ENCODE results near the gene SHOC2. TPM values are rescaled to one million over a fixed set of nuclear protein-coding genes. Genes with fewer than 3 reads are reported as not detected.

SHOC2 gene
- total RNA-seq, 1 experiment from 2014 or later, result 14.3 TPM

DNA sequence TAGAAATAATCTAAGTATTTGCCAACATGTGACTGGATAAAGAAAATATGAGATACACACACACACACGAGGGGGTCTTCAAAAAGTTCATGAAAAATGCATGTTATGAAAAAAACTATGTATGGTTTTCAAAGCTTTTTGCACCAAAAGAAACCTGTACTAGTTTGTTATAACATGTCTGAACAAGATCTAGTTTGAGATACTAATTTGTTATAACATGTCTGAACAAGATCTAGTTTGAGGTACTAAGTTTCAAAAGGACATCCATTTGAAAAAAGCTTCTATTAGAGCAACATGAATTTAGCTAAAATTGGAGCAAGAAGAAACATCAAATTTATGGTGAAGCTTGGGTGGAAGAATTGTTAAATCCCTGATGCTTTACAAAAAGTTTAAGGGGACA is 137.6 kb downstream of the SHOC2 start:
- no TSS peak for BruUV-seq (replicated peaks)

More for the DNA sequence above, 137.6 kb downstream of the SHOC2 start:
- DNase-seq (no peak), ATAC-seq (no peak)
- no peaks in the 10 kb centered on the region for H3K9me3 ChIP-seq (ENCODE audit: low read length)
- H4K20me1 ChIP-seq (ENCODE audit: low read length), result no peaks in the 10 kb centered on the region
- ChIA-PET CTCF (no interaction called here), POLR2A (ENCODE audit: unreplicated experiment) (no interaction called here)
- H3K9ac ChIP-seq (ENCODE audit: low read length), result no peak overlapping the region
- no peaks in the 10 kb centered on the region for H3F3A ChIP-seq (ENCODE audit: low read length, unreplicated experiment)
- H3K27ac ChIP-seq (ENCODE audit: low read length), result no peak overlapping the region
- H2AFZ ChIP-seq (ENCODE audit: low read length), result no peak overlapping the region
- no peak overlapping the region for H3K4me3 ChIP-seq (ENCODE audit: low read length)
- no peaks in the 10 kb centered on the region for H3K27me3 ChIP-seq (ENCODE audit: low read length)
- no peaks in the 10 kb centered on the region for H3K9me2 ChIP-seq (replicated peaks; ENCODE audit: low read length)
- H3K4me2 ChIP-seq (ENCODE audit: low read length), result no peak overlapping the region
- no peaks in the 10 kb centered on the region for H3K36me3 ChIP-seq (ENCODE audit: low read depth, low read length)
- TF ChIP-seq EZH2 (IDR thresholded peaks at IDR 0.05; ENCODE audit: low read length, unreplicated experiment) (no peak), EZH2phosphoT487 (IDR thresholded peaks at IDR 0.05; ENCODE audit: borderline replicate concordance, low read length) (no peak)
- TF ChIP-seq, protein P1, sequence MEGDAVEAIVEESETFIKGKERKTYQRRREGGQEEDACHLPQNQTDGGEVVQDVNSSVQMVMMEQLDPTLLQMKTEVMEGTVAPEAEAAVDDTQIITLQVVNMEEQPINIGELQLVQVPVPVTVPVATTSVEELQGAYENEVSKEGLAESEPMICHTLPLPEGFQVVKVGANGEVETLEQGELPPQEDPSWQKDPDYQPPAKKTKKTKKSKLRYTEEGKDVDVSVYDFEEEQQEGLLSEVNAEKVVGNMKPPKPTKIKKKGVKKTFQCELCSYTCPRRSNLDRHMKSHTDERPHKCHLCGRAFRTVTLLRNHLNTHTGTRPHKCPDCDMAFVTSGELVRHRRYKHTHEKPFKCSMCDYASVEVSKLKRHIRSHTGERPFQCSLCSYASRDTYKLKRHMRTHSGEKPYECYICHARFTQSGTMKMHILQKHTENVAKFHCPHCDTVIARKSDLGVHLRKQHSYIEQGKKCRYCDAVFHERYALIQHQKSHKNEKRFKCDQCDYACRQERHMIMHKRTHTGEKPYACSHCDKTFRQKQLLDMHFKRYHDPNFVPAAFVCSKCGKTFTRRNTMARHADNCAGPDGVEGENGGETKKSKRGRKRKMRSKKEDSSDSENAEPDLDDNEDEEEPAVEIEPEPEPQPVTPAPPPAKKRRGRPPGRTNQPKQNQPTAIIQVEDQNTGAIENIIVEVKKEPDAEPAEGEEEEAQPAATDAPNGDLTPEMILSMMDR (conservative IDR thresholded peaks at IDR 0.05; ENCODE audit: low read depth, low read length), result no peak
- no peaks in the 10 kb centered on the region for H3K4me1 ChIP-seq (ENCODE audit: insufficient read depth, low read length)
- intact Hi-C loops (cut with micrococcal nuclease), result no loop called here
- no peaks in the 10 kb centered on the region for H3K79me2 ChIP-seq (ENCODE audit: low read length)

Small RNAs within 50 kb of the gene (microRNA-seq; reads per million reads assigned to microRNA genes)
- not detected for gene MIR548E (ENCODE audit: unreplicated experiment)

Other genes starting within 250 kb of the SHOC2 start
- 19.4 and 24.4 TPM in 2 replicates for gene PDCD4, start 47.7 kb upstream of the SHOC2 start, total RNA-seq (2014; rRNA removed)
- 12.0 and 19.6 TPM in 2 replicates for gene BBIP1, start 424 bp upstream of the SHOC2 start, total RNA-seq (2014; rRNA removed)
- not detected in 2 replicates for gene ADRA2A, start 157.4 kb downstream of the SHOC2 start, total RNA-seq (2014; rRNA removed)

Data from PC-3 (cell line).